ENCODE results near the gene GNB3.

GNB3 gene

GRCh38 chr12:6840761-6841515 is at the start of gene GNB3:
Gene GNB3, plus strand, starts transcription at chr12:6840925. Its CDS starts 363 bp downstream, at chr12:6841288.
- DNase-seq: no peak

GRCh38 chr12:6791931-6792520 is 48.7 kb upstream of the GNB3 start:
- DNase-seq: no peak

GRCh38 chr12:6792522-6793201 is 48.1 kb upstream of the GNB3 start:
- peak; percentile 64 for DNase-seq

GRCh38 chr12:6795088-6795487 is 45.6 kb upstream of the GNB3 start:
- no peak for DNase-seq

- no peak for DNase-seq
Observed at GRCh38 chr12:6796576-6796975, 44.1 kb upstream of the GNB3 start.

- no peak for DNase-seq
Observed at GRCh38 chr12:6799147-6799546, 41.6 kb upstream of the GNB3 start.

- no peak for DNase-seq
Observed at GRCh38 chr12:6807170-6807569, 33.6 kb upstream of the GNB3 start.

GRCh38 chr12:6809056-6809455 is 31.7 kb upstream of the GNB3 start:
- no peak for DNase-seq

- no peak for DNase-seq
Observed at GRCh38 chr12:6810758-6811157, 30.0 kb upstream of the GNB3 start.

GRCh38 chr12:6813363-6813762 is 27.4 kb upstream of the GNB3 start:
- DNase-seq: no peak

GRCh38 chr12:6816598-6816997 is 24.1 kb upstream of the GNB3 start:
- DNase-seq: no peak

- no peak for DNase-seq
Observed at GRCh38 chr12:6817098-6817497, 23.6 kb upstream of the GNB3 start.

GRCh38 chr12:6817662-6818157 is 23.0 kb upstream of the GNB3 start:
- no peak for DNase-seq

- no peak for DNase-seq
Observed at GRCh38 chr12:6818222-6818621, 22.5 kb upstream of the GNB3 start.

- DNase-seq: no peak
Observed at GRCh38 chr12:6818645-6819044, 22.1 kb upstream of the GNB3 start.

GRCh38 chr12:6819106-6820030 is 21.4 kb upstream of the GNB3 start:
- no peak for DNase-seq

GRCh38 chr12:6820166-6820565 is 20.6 kb upstream of the GNB3 start:
- no peak for DNase-seq

GRCh38 chr12:6821591-6822425 is 18.9 kb upstream of the GNB3 start, which contains the start of gene GPR162:
Gene GPR162, plus strand, starts transcription at chr12:6821821. Its CDS starts 2,078 bp downstream, at chr12:6823899.
- no peak for DNase-seq

GRCh38 chr12:6822426-6823135 is 18.1 kb upstream of the GNB3 start:
- no peak for DNase-seq

- no peak for DNase-seq
Observed at GRCh38 chr12:6823182-6824084, 17.3 kb upstream of the GNB3 start.
